Measurements from ENCODE around the gene CRABP1.

The CRABP1 gene

DNA sequence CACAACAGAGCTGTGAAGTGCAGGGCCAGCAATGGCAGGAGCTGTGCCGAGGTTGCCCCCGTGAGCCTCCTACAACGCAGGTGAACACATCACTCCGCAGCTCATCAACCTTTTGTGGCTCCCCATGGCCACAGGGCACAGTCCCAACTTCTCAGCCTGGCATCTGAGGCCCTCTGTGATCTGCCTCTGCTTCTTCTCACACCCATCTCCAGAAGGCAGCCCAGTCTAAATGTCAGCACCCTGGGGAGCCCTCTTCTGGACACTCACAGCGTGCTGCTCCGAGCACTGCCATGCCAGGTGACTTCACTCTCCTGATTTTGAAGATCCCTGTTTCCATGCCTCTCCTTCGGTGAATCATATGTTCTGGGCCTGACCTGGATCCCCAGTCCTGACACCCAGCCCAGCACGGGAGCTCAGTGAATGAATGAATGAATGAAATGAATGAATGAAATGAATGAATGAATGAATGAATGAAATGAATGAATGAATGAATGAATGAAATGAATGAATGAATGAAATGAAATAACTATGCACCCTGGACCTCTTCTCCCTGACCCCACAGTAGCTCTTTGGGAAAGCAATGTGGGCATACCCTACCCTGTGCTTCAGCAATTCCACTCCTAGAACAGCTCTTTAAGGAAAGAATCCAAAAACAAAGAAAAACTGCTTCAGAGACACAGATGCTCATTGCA, 22.9 kb upstream of the CRABP1 start:
- no peak for DNase-seq (ENCODE audit: low read depth, low spot score)

DNA sequence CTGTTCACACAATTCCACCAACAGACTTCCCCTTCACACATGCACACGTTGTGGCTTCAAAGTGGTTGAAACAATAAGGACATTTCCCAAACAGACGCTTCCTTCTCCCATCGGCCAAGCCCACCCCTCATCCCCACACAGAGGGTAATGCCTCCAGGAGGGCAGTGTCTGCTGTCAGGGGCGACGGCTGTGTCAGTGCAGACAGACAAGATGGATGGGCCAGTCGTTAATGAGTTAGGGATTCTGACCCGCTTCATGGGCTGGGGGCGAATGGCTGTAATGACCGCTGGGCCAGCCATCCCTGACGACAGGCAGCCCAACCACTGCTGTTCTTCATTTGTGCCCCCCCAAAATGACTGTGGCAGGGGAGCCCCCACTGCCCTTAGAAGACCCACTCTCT, 20.6 kb upstream of the CRABP1 start:
- DNase-seq (ENCODE audit: low read depth, low spot score) = peak; percentile 44

DNA sequence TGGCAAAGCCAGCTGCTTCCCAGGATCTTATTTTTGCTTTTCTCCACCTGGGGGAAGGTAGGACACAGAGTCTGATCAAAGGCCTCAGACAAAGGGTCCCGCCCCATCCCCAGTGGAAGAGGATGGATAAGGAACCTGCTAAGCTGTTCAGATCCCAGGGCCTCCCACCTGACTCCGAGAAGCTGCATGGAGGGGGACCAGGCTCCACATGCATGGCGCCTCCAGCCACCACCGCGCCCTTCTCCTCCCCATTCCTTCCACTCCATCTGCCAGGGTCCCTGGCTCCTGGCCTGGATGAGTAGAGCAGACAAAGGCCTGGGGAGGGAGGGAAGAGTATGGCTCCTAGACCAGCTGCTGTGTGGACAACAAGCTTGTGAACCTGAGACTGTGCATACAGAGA, 20.0 kb upstream of the CRABP1 start:
- no peak for DNase-seq (ENCODE audit: low read depth, low spot score)

DNA sequence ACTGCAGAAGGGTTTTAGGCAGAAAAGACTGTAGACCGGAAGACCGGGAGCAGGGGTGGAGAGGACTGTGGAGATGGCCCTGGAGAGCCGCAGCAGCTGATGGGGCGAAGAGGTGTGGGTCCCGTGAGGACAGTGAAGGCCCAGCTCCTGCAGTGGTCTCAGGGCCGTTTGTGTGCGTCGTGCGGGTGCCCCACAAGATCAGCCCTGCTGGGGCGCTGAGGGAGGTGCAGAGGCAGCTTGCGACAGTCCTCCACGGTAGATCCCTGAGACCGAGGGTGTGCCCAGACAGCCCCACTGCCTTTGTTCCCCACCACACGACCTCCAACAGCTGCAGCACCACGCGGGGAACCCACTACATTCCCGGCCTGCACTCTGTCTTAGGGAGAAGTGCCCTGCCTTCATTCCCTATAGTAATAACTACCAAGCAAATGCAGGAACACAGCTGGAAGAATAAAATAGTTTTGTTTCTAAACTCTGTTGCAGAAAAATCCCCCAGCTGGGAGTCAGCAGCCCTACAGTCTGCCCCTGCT, 19.0 kb upstream of the CRABP1 start:
- DNase-seq (ENCODE audit: low read depth, low spot score) = no peak

DNA sequence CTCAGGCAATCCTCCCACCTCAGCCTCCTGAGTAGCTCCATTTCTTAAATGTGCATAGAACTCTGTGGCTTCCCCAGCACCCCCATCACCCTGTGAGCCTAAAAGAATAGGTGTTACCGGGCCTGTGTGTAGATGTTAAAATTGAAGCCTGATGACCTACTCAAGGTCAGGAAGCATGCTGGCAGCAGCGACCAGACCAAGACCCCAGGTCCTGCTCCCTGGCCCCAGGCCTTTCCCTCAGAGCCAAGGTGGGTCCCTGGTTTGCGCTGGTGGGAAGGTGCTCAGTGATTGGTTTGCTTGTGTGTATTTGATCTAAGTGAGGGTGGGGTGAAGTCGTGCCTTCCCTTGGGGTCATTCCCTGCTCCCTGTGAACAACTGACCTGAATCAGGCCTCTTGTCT, 18.4 kb upstream of the CRABP1 start:
- no peak for DNase-seq (ENCODE audit: low read depth, low spot score)

DNA sequence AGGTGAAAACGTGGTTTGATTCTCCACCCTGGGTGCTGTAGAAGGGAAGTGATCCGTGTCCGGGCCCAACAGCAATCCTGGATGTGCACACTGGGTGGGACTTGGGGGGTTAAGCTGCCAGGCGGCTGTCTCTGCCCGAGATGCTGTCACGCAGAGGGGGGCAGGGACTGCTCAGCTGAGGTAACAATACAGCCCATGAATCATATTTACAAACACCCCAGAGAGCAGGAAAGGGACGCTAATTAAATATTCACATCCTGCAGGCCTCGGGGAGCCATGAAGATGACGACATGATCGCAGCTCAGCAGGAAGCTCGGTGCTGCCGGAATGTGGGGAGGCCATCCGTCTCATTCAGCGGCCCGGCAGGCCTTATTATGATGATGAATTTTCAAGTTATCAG, 17.9 kb upstream of the CRABP1 start:
- no peak for DNase-seq (ENCODE audit: low read depth, low spot score)

DNA sequence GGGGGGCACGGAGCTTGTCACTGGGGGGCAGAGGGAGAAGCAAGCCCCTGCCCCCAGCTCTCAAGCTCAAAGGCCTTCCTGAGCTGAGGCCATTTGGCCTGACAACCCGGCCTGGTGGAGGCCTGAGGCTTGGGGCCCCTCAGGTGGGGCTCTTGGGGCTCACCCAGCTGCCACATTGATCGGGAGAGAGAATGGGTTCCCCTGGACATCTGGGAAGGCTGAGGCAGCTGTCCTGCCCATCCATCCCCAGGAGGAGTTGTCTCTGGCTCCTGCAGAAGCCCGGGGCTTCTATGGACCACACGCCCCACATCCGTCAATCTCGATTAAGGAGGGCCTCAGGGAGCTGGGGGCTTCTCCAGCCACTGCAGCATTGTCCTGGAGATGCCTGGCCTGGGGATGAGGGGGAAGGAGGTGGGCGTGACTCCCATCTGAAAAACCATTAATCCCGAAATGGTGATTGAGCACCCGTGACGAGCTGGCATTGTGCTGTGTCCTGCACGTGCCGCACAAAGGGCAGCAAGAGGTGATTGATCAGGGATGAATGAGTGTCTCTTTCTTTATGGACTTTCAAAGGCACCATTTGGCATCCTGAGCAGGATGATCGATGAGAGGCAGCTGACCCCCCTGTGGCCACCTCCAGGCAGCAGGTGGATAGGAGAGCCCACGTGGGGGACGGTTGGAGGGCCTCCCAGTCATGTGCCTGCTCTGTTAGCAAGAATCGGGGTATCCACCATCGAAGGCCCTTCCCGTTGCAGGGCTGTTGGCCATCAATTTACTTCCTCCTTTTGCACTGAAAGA, 17.2 kb upstream of the CRABP1 start:
- DNase-seq (ENCODE audit: low read depth, low spot score) = peak; percentile 94

DNA sequence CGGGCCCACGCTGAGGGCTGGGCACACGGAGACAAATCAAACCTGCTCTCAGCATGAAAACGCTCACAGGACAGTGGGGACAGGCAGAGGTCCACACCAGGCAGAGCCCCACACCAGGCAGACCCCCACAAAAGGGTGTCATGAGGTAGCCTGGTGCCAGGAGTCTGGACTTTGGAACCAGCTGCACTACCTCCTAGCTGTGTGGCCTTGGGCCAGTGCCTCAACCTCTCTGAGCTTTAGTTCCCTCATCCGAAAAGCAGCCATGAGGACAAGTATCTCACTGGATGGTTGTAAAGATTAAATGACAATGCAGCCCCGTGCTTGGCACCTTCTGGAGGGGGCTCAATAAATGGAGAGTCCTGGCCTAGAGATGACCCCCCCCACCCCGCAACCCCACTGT, 16.5 kb upstream of the CRABP1 start:
- DNase-seq (ENCODE audit: low read depth, low spot score) = no peak

DNA sequence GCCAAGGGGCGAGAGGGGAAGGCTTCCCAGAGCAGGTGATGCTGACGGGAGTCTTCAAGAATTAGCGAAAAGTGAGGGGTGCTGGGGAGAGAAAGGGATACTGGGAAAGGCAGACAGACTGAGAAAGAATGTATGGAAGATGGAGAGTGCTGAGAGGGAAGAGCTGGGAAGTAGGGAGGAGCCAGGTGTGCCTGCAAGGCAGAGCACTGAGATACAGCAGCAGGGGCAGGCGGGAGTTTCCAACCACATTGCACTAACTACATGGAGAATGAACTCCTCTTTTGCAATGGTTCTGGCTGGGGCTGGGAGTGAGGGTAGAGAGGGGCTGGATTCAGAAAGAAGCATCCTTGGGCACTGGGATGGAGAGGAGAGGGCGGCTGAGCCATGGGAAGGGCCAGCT, 16.0 kb upstream of the CRABP1 start:
- DNase-seq (ENCODE audit: low read depth, low spot score) = no peak

DNA sequence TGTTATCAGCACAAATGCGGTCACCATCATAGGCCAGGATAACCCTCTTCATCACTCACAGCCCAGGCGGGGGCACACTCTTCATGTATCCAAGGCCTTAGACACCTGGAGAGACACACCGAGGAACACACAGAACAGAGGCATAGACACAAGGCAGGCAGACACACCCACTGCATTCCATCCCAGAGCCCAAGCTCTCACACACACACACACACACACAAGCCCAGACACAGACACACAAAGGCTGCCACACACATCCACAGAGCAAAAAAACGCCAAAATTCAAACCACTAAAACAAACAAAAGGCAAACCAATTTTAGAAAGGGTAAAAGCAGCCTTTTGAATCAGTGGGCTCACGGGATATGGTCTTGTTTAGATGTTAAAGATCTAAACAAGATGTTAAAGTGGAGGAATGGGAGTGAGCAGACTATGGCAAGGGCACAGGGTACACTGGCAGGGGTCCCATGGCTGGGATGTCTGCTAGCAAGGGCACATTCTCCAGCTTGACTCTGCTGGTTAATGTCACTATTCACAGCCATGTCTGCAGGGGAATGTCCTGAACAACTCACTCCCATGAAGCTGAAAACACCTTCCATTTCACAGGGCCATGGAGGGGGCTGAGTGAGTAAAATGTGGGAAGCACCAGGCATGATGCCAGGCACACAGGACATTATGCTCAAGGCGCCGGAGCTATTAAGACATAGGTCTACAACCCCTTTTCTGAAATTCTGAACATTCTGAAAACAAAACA, 14.9 kb upstream of the CRABP1 start:
- DNase-seq (ENCODE audit: low read depth, low spot score) = peak; percentile 45

DNA sequence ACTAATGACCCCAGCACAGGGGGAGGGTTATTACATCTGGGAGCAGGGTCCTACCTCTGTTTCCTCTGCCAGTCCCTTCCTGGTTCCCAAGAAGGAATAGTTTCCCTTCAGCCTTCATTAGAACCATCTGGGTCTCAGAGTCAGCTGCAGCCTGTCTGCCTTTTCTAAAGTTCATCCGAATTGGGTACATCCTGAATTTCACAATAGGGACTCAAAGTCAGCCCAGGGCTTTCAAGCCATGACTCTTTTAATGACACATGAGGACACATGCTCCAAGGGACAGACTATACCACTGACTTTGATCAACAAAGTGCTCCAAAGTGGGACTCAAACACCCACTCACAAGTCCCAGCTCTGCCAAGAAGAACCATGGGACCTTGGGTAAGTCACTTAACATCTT, 12.7 kb upstream of the CRABP1 start:
- DNase-seq (ENCODE audit: low read depth, low spot score) = no peak

DNA sequence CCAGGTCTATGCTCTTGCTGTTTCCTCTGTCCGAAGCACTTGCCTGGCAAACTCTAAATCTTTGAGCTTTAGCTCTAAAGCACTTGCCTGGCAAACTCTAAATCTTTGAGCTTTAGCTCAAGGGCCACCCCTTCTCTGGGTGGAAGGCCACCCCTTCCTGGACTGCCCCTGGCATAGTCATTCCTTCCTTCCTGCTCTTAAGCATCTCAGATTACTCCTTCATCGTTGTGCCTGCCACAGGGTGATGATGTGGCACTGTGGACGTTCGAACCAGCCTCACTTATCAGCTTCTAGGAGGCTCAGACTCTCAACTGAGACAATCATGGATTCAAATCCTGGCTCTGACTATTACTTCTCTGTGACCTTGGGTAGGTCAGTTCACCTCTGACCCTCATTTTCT, 10.5 kb upstream of the CRABP1 start:
- DNase-seq (ENCODE audit: low read depth, low spot score) = no peak

DNA sequence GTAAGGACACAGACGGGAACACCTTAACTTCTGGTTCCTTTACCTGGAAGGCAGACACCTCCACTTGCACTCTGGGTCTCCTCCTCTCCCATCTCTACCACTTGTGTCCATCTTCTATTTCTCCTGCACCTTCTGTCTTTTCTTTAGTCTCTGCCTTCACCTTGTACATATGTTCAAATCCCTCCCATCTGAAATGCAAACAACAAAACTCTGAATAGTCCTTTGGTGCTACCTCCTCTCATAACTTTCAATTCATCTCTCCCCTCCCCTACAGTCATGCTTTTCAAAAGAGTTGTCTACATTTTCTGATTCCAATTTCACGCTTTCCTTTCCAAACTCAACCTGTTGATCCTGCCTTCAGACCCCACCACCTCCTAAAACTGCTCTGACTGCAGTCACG, 5.3 kb upstream of the CRABP1 start:
- no peak for DNase-seq (ENCODE audit: low read depth, low spot score)

DNA sequence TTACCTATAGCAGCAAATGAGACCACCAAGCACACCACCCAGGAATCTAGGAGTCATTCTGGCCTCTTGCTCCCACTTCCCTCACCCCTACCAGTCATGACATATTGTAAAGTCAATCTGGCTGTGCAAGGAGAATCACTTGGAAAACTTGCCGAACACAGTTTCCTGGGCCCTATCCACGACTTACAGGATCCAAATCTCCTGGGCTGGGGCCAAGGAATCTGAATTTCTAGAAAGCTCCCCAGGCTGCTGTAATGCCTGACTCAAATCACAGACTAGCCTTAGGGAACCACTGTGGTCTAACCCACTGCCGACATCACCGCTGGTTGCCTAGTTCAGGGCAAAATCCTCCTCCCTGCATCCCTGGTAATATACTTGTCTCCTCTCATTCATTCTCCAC, 4.2 kb upstream of the CRABP1 start:
- DNase-seq (ENCODE audit: low read depth, low spot score) = no peak

DNA sequence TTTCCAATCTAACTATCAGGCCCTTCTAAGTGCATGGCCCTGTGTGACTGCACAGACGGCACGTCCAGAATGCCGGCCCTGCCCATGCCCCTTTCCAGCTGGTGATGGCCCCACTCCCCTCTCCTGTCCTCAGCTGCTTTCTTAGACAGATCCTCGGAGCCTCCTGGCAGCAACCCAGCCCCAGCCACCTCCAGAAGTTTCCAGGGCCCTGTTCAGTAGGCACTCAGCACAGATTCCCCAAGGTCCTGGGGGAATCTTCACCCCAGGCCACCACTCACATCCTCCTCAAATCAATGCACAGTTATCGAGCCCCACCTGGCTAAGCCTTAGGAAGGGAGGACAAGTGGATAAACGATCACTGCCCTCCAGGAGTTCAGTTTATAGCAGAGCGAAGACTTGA, 1.4 kb upstream of the CRABP1 start:
- DNase-seq (ENCODE audit: low read depth, low spot score) = no peak

DNA sequence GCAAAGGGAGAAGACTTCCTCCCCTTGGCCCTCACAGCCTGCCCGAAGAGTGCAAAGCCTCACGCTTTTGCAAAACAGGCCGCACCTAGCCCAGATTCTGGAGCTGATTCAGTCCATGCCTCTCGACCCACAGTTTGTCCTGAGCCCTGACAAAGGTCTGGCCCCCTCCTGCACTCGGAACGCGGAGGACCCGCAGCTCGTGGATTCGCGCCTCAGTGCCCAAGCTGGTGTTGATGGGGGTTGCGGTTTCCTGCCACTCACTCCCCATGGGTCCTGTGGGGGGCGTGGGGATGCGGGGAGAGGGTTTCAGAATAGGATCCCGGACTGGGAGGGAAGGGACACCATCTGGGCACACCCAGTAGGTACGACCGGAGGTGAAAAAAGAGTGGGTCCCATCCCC, 594 bp upstream of the CRABP1 start:
- DNase-seq (ENCODE audit: low read depth, low spot score) = no peak

DNA sequence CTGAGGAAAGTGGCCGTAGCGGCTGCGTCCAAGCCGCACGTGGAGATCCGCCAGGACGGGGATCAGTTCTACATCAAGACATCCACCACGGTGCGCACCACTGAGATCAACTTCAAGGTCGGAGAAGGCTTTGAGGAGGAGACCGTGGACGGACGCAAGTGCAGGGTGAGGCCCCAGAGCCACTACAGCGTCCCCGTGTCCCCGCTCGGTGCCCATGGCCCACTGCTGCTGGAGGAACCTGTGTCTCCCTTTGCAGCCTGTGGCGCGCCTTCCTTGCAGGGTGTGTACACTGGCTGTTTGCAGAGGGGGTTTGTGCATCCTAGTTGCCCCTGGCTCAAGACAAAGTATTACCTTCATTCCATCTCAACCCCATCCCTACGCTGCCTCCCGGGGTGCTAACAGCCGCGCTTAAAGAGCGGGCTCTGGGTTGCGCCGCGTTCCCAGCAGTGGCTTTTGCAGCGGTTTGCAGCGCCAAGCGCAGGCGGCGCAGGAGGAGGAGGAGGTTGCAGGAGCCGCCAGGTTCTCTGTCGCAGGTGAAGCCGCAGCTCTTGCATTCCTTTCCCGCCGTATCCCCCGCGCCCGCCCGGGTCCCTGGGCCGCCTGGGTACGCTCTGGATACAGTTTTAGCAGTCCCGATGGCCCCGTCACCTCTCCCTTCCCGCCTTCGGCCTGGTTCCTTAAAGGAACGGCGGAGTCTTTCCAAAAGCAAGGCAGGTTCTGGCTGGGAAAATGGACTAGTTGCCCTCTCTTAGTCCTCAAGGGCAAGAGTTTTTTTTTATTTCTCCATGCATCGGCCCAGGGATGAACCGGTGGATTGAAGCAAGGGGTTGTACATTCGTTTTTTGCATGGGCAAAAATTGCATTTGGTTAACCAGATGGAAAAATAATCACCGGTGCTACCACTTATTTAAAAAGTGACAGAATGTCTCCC, 1.2 kb downstream of the CRABP1 start:
- peak; percentile 76 for DNase-seq (ENCODE audit: low read depth, low spot score)

DNA sequence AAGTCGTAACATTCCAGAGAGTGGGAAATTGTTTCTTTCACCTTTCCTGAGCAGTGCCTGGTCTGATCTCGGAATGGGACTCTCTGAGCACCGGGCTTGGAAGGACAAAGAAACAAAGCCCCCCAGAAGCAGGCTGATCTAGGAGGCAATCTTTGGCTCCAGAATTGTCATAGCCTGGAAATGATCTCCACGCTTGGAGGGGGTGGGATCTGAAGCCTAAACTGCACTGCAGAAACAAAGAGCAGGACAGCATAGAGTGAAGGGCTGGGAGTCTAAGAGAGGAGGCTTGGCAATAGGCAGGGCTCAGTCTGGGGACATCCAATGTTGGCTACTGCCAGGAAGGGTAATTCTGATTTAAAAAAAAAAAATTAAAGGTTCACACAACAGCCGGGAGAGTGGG, 1.9 kb downstream of the CRABP1 start:
- no peak for DNase-seq (ENCODE audit: low read depth, low spot score)

DNA sequence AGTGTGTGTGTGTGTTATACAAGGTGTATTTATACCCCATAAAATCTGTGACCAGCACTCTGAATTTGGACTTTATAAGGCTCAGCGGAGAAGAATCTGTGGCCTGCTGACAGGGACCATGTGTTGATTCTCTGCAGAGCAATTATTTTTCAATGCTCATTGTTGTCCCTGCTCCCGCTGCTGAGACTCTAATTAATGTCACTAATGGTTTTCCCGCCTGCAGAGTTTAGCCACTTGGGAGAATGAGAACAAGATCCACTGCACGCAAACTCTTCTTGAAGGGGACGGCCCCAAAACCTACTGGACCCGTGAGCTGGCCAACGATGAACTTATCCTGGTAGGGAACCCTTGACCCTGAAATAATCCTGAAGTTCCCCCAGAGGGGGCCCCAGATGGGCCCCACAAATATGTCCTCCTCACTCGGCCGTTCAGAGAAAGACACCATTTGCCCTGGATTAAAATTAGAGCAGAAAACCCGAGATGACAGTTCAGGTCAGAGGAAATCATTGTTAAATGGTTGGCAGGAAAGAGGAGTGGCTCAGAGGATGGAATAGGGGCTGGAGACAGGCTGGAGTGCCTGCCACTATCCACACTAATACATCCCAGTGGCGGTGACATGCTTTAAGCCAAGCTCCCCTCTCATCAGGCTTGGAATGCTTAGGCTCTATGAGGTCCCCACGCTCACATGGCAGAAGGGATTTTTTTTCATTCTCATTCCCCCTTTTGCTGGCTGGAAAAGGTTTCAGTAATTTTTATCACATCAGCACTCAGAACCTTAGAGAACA, 3.3 kb downstream of the CRABP1 start:
- DNase-seq (ENCODE audit: low read depth, low spot score) = no peak

DNA sequence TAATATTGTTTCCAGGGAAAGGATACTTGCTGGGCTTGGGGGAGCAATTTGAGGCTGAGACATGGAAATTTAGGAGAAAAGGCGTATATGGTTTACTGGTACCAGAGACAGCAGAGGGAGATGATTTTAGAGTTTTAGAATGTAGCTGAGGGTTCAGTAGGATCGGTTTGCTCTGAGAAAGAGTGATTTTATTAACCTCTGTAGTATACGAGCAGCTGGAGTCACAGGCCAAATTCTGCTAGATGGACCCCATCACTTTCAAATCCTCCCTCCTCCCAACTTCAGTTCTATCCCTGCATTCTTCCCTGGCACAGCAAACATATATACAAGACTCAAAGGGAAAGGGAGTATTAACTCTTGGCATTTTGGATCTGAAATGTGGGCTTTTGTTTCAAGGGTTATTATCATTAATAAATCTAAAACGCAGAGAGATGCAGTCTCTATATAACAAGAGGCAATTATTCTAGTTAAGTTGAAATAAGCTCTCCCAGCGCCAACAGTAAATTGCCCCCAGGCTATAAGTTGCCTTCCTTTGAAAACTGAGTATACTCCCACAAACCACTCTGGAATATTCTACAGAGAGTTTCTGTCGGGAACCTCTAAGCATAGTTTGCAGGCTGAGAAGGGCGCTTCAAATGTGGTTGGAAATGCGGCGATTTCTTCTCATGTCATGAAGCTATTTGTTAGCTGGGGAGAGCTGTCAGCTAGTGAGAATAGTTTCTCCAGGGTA, 5.4 kb downstream of the CRABP1 start:
- DNase-seq (ENCODE audit: low read depth, low spot score) = no peak

Data from ELF-1 (cell line).